NCI-H69 (cell line): Measurements from ENCODE around the gene TRPM1.
"Not testable (repeated sequence)": the region's sequence is repeated elsewhere in the genome, so short reads cannot be mapped to it uniquely, and the experiment has no call there.

Source experiments
- DNase-seq: peaks from one replicate; lab custom pipeline; 2025; lab: John Stamatoyannopoulos, UW

TRPM1 gene

DNA sequence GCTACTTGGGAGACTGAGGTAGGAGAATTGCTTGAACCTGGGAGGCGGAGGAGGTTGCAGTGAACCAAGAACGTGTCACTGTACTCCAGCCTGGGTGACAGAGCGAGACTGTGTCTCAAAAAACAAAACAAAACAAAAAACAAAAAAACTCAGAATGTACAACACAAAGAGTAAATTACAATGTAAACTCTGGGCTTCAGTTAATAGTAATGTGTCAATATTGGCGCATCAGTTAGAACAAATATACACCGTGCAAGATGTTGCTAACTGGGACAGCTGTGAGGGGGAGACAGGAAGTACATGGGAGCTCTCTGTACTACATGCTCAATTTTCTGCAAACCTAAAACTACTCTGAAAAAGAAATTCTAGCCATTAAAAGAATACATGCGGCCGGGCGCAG, 23.5 kb upstream of the TRPM1 start:
- DNase-seq: peak; percentile 62

DNA sequence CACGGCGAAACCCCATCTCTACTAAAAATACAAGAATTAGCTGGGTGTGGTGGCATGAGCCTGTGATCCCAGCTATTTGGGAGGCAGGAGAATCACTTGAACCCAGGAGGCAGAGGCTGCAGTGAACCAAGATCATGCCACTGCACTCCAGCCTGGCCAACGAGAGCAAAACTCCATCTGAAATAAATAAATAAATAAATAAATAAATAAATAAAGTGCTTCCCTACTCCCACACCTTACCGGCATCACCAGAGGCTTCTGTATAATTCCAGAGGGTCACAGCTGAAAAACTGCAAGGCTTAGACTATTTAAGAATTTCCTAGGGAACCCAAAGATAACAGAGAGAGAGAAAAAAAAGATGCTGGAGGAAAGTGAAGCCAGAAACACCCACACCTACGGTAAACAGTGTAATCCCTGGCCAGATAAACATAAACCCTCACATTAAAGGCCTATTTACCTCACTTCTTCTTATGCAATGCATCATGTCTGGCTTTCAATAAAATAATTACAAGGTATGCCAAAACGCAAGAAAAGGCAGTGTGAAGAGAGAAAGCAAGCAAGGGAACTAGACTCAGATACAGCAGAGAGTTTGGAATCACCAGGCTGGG, 15.0 kb upstream of the TRPM1 start:
- no peak for DNase-seq

DNA sequence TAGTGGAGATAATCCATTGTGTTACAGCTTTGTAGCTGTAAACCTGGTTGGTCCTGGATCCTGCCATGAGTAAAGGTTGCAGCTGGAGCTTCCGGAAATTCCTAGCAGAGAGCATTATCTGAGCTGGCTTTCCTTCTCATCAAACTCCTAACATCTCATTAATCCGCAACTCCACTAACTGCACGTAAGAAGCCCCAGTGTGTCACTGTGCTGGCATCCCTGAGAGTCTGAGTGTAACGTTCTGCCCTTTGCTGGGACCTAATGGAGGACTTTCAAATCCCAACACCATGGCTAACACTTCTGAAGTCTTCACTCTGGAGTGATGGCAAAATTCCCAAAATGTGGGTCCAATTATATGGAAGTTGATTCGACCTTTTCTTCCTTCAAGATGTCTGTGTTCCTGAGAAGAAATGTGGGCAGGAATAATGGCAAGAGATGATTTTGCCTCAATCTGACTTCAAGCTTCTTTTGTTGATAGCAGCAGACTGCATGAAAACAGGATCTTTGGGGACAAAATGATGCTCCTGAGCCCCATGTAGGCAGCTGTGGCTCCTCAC, 9.6 kb upstream of the TRPM1 start:
- DNase-seq: no peak

DNA sequence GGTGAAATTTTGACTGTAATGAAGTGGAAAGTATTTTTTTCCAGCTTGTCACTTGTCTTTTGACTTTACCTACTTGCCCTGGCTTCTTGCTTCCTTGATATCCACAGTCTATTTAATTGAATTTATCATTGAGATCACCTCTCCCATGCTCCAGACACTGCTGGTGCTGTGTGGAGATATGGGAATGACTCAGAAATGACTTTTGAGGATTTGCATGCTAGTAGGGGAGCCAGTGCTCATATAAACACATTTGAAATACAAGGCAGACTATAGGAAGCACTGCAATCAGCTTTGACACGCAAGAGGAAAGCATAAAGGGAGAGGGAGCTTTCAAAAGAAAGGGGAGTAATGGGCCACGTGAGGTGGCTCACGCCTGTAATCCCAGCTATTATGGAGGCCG, 7.3 kb upstream of the TRPM1 start:
- DNase-seq: no peak

DNA sequence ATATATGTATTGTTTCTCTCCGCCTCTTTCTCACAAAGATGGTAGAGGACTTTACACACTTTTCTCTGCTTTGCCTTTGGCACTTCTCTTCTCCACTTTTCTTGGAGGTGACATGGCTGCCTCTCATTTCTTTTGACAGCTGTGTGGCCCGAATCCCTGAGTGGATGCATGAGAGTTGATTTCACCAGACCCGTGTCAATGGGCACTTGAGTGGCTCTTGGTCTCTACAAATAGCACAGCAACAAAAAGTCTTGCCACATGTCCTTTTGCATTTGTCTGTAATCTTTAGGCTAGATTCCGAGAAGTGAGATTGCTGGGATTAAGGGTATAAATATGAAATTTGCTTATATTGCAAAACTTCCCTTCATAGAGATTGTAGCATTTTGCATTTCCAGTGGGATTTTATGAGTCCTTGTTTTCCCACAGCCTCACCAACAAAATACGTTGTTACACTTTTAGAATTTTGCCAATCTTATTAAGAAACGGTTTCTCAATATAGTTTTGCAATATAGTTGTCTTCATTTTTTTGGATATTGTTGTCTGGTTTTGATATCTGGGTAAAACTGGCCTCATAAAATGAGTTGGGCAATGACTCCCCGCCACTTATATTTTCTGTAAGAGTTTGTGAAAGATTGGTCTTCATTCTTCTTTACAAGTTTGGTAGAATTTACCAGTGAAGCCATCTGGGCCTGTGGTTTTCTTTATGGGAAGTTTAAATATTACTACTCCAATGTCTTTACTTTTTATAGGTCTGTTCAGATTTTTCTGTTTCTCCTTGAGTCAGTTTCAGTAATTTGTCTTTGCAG, 5.2 kb upstream of the TRPM1 start:
- no peak for DNase-seq

DNA sequence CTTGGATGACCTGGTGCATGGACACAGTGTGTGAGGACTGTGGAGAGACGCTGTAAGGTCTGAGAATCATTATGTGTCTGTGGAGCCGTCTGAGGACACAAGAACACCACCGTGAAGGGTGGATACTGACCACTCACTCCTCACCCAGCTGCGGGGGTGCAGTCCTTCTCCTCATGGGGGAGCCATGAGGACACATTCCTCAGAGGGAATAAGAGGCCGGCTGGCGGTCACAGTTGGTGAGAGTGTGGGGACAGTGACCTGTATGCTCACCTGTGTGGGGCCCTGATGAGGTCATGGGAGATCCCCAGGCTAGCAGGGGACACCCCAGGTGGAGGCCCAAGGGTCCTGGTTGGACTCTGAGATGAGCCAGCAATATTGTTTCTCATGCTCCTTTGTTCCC, 2.5 kb upstream of the TRPM1 start:
- DNase-seq: no peak

DNA sequence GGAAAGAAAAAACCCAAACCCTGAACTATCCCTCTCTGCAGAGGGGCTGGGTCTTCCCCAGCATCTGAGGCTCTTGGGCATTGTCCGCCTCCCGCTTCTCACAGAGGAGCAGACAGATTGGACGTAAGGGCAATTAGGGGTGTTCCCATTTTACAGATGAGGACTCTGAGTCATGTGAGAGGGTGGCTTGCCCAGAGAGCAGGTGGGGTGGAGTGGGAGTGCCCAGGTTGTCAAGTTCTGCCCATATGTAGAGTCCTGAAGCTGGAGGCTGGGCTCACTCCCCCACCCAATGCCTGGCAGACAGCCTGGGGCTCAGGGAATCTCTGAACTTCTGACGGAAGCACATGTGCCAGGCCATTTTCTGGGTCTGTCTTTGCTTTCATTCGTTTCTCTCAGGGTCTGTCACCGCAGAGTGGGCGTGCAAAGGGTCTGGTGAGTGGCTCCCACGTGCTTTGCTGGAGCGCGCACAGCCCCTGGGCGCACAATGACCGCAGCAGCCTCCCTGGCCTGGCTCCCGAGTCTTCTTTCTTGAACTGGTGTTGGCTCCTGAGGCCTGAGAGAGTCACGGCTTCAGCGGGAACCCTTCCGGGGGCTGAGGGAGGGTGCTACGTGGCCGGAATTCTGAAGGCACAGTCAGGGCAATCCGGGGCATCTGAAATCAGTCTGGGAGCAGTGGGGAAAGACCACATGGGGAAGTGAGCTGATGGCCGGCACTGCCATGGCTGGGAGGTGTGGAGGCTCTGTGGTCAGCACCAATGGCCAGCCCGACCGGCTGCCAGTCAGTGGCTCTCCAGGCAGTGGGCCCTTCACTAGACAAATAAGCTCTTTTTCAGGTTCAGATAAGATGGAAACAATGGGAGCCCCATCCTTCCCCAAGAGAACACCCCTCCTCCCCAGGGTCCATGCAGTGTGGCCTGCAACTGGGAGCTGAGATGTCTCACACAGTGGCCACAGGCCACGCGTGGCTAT, 1.1 kb upstream of the TRPM1 start:
- peak; percentile 65 for DNase-seq

DNA sequence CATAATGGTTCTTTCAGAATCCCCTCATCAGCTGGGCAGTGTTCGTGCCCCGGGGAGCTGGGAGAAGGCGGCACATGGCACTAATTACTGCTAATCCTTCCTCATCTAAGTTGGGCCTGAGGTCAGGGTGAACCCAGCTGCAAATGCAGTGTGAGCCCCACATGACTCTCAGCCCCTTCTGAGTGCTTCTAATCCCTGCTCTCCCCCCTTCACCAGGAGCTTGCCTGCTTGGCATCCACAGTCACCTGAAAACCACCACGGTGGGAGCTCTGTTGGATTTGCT, 455 bp upstream of the TRPM1 start:
- DNase-seq: peak; percentile 88

DNA sequence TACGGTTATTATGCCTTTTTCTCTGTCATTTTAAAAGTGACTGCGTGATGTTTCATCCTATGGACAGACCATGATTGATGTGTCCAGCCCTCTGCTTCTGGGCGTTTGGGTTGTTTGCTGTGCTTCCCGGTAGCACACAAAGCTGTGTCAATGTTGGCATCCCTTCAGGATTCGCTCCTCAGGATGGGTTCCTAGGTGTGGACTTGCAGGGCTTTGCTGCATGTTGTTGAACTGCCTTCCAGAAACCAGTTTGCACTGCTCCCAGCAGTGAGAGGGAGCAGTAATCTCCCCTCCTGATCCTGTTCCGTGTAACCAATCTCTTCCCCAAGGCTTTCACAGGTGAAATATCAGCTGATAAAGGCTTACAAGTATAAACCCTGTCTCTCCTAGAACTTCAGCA, 787 bp downstream of the TRPM1 start:
- DNase-seq: peak; percentile 64

DNA sequence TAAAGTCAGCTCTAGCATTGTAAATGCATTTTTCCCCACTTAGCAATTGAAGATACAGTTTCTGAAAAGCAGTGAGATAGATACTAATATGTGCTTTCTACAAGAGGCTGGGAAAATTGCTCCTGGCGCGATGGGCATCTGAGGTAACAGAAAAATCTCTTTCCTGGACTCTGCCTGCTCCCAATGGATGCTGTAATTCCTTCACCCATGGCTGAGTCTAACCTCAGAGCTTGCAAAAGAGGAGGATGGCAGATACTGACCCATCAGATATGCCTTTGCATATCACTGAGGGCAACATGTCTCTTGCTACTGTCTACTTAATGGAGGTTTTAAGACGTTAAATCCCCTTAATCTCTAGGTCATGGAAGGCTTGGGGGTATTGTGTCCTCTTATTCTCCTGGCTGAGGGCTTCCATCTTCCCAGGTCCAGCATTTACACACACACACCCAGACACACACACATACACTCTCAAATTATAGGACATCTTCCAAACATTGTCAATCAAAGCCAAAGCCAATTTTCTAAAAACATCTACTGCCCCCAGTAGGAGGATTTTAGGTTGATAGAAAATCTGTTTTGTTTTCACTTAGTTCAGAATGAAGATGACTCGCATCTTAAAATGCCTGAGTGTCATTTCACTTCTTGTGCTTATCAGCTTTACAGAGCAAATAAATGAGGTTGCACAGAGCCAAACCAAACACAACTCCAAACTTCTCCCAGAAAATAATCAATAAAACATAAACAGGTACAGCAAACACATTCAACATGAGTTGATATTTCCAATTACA, 2.4 kb downstream of the TRPM1 start:
- DNase-seq: peak; percentile 11

DNA sequence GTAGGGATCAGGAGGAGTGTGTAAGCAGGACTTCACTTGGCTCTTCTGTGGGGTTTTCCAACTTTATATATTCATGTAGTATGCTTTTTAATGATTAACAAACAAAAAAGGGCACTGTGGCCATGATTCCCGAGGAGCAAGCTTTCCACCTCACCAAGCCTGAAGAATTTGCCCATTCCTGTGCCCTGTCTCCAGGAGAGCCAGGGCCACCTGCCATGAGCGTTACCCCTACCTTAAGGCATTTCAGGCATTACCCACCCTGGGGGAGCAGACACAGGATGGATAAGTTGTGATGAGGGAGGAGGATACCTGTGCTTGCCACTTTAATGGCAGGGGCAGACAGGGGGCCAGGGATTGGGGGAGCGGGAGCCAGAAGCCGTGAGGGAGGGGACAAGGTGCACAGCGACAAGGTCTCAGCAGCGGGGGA, 3.0 kb downstream of the TRPM1 start:
- no peak for DNase-seq

DNA sequence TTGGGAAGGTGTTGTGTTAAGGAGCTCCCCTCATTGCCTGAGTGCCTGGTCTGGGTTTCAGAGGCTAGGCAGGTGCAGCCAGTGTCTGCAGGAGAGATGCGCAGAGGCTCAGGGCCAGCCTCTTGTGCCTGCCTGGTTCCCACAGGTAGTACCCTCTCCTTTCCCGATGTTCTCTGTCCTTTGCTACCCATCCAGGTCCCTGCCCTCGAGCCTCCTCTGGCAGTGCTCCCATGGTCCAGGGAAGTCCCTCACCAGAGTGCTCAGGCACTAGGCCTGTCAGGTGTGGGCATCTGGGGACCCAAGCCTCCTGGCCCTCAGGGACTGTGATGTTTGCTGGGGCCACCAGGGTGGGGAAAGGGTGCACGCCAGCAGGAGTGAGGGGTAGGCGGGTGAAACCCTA, 5.0 kb downstream of the TRPM1 start:
- no peak for DNase-seq

DNA sequence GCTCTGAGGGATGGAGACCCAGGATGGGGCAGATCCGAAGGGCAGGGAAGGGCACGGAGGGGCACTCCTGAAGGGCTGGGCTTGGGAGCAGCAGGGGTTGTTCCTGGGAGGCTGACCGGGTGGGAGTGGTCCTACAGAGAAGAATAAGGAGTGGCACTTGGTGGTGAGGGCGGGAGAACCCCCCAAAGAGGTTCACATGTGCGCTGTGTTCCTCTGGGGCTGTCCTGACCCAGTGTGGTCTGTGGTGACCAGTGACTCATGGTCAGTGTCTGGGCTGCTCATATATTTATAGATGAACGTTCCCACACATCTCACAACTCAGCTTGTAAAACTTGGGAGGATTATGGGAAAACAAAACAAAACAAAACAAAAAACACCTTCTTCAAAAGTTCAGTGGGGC, 10.0 kb downstream of the TRPM1 start:
- no peak for DNase-seq

DNA sequence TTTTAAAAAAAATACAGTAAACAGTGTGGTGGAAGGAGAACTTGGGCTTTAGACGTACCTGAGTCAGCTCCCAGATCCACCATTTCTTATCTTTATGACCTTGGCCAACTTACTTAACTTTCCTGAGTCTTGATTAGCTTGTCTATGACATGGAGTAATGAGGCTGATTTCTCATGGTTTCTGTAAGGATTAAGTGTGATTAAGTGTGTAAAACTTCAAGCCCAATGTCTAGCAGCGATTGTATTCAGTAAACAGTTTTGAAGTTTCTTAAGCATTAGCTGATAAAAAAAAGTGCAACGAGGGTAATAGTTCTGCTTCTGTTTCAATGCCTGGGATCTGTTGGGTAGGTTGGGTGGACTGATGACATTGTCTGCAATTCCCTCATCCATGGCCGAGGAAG, 10.8 kb downstream of the TRPM1 start:
- no peak for DNase-seq

DNA sequence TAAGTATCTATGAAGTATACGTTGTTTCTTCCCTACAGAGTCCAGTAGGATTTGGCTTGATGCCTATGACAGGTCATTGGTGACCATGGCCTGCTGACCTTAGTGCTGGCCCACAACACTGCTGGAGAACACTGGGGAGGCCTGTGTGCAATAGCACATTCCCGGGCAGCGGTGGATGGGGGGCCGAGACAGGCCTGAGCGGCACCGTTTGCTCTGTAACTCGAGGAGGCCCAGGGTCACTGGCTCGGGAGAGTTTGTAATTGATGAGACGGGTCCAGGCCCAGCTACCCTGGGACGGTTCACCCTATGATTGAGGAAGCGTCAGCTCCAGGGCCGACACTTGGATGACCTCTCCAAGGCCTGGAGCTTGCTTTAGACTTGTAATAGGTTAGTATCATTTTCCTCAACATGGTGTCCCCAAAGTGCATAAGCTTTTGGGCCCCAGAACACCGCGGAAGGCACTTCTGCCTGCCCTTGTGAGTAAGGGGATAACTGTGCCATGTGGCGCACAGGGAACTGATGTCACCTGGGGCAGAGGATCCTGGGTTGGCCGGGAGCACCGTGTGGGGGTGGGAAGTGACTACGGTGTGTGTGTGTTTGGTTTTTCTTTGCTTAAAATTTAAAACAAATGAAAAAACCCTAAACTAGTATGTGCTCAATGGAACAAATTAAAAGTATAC, 12.0 kb downstream of the TRPM1 start:
- DNase-seq: no peak

DNA sequence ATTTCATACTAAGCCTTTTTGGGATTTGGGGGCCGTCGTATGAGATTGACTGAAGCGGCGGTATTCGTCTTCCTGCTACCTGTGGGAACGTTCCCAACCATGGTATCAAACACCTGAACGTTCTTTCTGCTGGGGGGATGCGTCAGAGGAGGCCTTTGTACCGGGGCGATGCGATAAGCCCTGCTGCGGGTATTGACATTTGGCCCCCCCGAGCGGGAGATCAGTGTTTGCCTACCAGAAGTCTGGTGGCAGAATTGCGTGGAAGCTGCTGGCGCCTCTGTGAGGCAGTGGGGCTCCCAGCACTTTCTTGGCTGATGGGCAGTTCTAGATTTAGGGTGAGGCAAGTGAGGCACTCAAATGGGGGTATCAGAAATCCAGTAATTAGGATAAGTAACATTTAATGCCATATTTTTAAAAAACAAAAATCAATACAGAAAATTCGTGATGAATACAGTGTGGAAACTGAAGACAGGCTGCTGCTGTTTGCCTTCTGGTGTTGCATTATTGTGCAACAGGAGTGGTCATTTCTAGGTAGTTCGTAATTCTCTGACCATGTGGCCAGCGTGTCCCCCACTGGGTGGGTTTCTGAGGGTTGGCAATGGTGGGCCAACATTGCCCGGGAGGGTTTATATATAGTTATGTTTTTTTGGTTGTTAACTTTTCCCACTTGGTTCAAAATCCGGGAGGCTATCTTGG, 12.7 kb downstream of the TRPM1 start:
- no peak for DNase-seq

DNA sequence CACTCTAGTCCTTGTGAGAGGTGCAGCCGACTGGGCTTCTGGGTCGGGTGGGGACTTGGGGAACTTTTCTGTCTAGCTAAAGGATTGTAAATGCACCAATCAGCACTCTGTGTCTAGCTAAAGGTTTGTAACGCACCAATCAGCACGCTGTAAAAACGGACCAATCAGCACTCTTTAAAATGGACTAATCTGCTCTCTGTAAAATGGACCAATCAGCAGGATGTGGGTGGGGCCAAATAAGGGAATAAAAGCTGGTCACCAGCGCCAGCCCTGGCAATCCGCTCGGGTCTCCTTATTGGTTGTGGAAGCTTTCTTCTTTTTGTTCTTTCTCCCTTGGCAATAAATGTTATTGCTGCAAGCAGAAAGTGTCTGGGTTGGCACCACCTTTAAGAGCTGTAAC, 13.5 kb downstream of the TRPM1 start:
- DNase-seq: not testable (repeated sequence)

DNA sequence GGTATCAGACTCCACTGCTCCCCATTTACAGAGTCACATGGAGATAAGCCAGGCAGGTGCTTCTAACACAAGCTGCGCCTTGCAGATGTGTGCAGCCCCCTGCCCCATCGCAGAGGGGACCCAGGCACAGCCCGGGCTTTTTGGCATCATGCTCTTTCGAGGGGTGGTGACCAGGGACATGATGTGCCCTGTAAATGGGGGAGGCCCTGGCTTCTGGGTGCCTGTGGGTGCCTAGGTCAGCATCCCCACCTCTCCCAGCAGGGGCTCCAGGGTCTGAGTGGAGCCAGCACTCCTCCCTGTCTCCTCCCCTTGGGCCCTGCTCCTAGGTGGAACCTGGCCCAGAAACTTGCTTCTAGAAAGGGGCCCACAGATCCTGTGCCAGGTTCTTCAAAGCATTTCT, 15.2 kb downstream of the TRPM1 start:
- DNase-seq: no peak

DNA sequence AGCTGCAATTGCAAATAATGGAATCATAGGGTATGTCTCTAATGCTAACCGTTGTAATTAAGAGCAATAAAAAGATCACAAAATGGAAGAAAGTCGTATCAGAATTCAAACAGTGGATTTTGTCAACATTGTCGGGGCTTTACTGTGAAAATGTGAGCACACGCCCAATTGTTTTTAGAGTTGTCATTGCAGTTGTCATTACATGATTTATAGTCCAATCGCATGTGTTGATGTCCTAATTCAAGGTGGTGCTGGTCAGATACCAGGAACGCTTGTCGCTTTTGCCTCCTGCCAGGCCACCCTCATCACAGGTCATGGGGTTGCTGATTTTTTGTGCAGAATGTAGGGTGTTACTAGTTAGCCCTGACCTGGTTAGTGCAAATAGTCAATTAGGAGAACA, 16.2 kb downstream of the TRPM1 start:
- peak; percentile 35 for DNase-seq

DNA sequence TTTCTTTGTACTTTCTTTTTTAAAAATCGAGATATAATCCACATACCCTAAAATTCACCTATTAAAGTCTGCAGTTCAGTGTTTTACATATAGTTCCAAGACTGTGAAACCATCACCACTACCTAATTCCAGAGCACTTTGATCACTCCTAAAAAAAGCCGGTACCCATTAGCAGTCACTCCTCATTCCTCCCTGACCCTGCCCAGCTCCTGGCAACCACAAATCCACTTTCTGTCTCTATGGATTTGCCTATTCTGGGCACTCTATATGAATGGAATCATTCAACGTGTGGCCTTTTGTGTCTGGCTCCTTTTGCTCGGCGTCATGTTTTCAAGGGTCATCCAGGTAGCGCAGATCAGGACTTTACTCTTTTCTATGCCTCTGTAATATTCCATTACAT, 17.3 kb downstream of the TRPM1 start:
- no peak for DNase-seq

DNA sequence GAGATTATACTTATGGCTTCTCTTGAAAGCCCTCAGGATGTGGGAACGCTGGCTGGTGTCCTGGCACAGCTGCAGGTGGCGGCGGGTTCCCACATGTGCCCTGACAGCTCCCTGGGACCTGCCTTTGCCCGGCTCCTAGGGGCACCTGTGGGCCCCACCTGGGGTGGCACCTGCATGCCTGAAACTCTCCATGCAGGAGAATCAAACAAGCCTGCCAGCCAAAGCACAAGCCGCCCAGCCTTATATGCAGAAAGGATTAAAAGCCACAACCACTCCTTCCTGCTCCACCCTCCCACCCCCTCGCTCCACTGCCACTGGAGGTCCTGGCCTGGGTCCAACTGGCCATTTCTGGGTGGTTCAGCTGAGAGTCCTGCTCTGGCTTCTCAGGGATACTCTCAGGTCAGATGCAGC, 18.1 kb downstream of the TRPM1 start:
- DNase-seq: peak; percentile 84
